ENCODE measurements around the gene STAT5A.

GRCh38 chr17:42285346-42286050 is 2.8 kb upstream of the STAT5A start:
- TF ChIP-seq SOX6 (IDR thresholded peaks at IDR 0.05) (no peak), POLR2A (conservative IDR thresholded peaks at IDR 0.05) (no peak), EZH2 (IDR thresholded peaks at IDR 0.05; ENCODE audit: borderline replicate concordance, low read depth, low read length) (no peak), ATF1 (CRISPR knock-in tag; IDR thresholded peaks at IDR 0.05) (no peak), ATF1 (tag; IDR thresholded peaks at IDR 0.05) (no peak), HDGF (IDR thresholded peaks at IDR 0.05) (no peak), FOXM1 (IDR thresholded peaks at IDR 0.05; ENCODE audit: low read depth) (no peak), FOXM1 (CRISPR knock-in tag; IDR thresholded peaks at IDR 0.05; ENCODE audit: low read depth) (no peak), TAF1 (IDR thresholded peaks at IDR 0.05; ENCODE audit: control insufficient read depth, extremely low read depth, insufficient read depth, low read length, severe bottlenecking) (no peak), CTCF (IDR thresholded peaks at IDR 0.05 in 2 of 3, conservative IDR thresholded peaks at IDR 0.05 in 1 of 3; ENCODE audit: insufficient read depth in 2 of 3, low read depth in 1 of 3, low read length in 3 of 3) (no peak)

All from K562 (cell line).